Vagina (tissue), 2 donors: ENCODE measurements around the gene RSPH9.

Experiments
- CTCF ChIP-seq, 3 experiments: fragments of 450-650 bp in 2 of 3; fragments of 200-600 bp in 1 of 3; sonication (generic) in 1 of 3; IDR thresholded peaks; one replicate each; pipeline ENCODE4 v1.5.1; 2017 to 2019; ENCODE audit warnings: antibody characterized with exemption in 3 of 3, mild to moderate bottlenecking in 2 of 3, moderate library complexity in 2 of 3
- POLR2A ChIP-seq, 2 donors: fragments of 450-650 bp; IDR thresholded peaks; one replicate each; pipeline ENCODE4 v1.6.1; 2017; ENCODE audit warnings: antibody characterized with exemption in 2 of 2, mild to moderate bottlenecking in 2 of 2, moderate library complexity in 2 of 2
- POLR2AphosphoS5 ChIP-seq, 2 donors: sonication (generic); formaldehyde crosslinking; IDR thresholded peaks; one replicate each; pipeline ENCODE4 v1.9.0; 2017; ENCODE audit warnings: antibody characterized with exemption in 2 of 2, mild to moderate bottlenecking in 2 of 2, low read depth in 1 of 2; ENCODE audit not compliant: insufficient read depth in 1 of 2

DNA sequence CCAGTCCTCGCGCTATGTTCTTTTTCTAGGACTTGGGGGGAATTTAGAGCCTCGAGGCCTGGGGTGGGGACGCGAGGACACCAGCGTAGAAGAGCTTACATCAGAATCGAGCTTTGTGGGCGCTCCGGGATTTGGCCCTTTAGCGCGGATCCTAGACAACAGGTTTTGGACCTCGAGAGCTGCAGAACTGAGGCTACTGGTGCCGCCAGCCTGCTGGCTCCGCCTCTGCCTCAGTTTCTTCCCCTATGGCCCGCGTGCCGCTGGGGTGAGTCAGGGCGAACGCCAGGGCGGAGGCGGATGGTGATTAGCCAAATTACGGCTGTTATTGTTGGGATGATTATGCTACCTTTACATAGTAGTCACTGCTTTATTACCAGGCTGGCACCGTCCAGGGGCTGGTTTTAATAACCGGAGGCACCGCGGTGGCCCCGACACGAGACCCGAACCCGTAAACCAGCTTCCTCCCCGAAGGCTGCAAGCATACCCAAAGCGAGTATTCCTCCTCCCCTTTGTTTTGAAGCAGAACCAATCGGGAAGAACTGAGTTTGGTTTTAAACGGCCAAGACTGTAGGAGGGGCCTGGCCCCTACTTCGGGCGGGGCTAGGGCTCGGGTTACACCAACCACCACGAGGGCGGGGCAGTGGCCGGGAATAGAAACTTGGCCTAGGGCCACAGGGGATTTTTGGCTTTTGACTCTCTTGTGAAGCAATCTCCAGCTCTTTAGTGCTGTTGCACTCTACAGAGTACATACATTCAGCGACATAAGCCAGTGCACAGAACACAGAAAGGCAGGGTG is 15.1 kb upstream of the RSPH9 start:
- TF ChIP-seq CTCF (IDR thresholded peaks at IDR 0.05) (no peak), POLR2A (IDR thresholded peaks at IDR 0.05) (peak in 1 of 2 donors; percentile 86), POLR2AphosphoS5 (IDR thresholded peaks at IDR 0.05; ENCODE audit: insufficient read depth in 1 of 2, low read depth in 1 of 2) (peak; percentile 93 to 94)
